T1000 (cell line): ENCODE data around the gene ITGA11.

Experiments used
- DNase-seq: peaks from one replicate; lab custom pipeline; 2025; ENCODE audit warnings: mixed read lengths; lab: John Stamatoyannopoulos, UW

The ITGA11 gene

GRCh38 chr15:68310804-68311463, 121.0 kb downstream of the ITGA11 start:
- DNase-seq = no peak

GRCh38 chr15:68310178-68310803, 121.7 kb downstream of the ITGA11 start:
- DNase-seq = no peak

GRCh38 chr15:68309024-68309423, 122.9 kb downstream of the ITGA11 start:
- DNase-seq = no peak

GRCh38 chr15:68307131-68307928, 124.6 kb downstream of the ITGA11 start:
- no peak for DNase-seq

- DNase-seq = no peak
These were observed 126.5 kb downstream of the ITGA11 start for GRCh38 chr15:68305420-68305871.

- DNase-seq = no peak
These were observed 127.2 kb downstream of the ITGA11 start for GRCh38 chr15:68304589-68305337.

GRCh38 chr15:68303560-68304436, 128.2 kb downstream of the ITGA11 start:
- DNase-seq = no peak

- no peak for DNase-seq
These were observed 128.8 kb downstream of the ITGA11 start for GRCh38 chr15:68303134-68303533.

GRCh38 chr15:68302729-68303128, 129.2 kb downstream of the ITGA11 start:
- DNase-seq = no peak

- no peak for DNase-seq
These were observed 130.7 kb downstream of the ITGA11 start for GRCh38 chr15:68301301-68301700.

GRCh38 chr15:68300115-68300940, 131.6 kb downstream of the ITGA11 start:
- DNase-seq = no peak

GRCh38 chr15:68299436-68299835, 132.5 kb downstream of the ITGA11 start:
- no peak for DNase-seq

- no peak for DNase-seq
These were observed 133.0 kb downstream of the ITGA11 start for GRCh38 chr15:68298882-68299381.

- DNase-seq = no peak
These were observed 133.6 kb downstream of the ITGA11 start for GRCh38 chr15:68298336-68298735.

GRCh38 chr15:68295014-68295805, 136.8 kb downstream of the ITGA11 start:
- DNase-seq = no peak

GRCh38 chr15:68292967-68293366, 139.0 kb downstream of the ITGA11 start:
- DNase-seq = no peak

GRCh38 chr15:68292157-68292781, 139.7 kb downstream of the ITGA11 start:
- no peak for DNase-seq

GRCh38 chr15:68290715-68291114, 141.2 kb downstream of the ITGA11 start:
- DNase-seq = no peak
